GM12865 (cell line): ENCODE data around the gene TLR8.

Experiments used
- DNase-seq: peaks from one replicate; pipeline ENCODE4 v3.0.0; 2010; ENCODE audit warnings: low read depth
- H3K4me3 ChIP-seq: 2 replicates; pipeline ENCODE4 v1.5.1; 2011; ENCODE audit warnings: mild to moderate bottlenecking, low read depth, low read length, control low read depth
- TF ChIP-seq, protein P1 (sequence below): IDR thresholded peaks from 2 replicates; pipeline ENCODE4 v1.5.1; 2011; ENCODE audit warnings: low read length, control low read depth, low read depth, inconsistent platforms; ENCODE audit not compliant: insufficient read depth; ENCODE audit errors: missing control alignments

The TLR8 gene

DNA sequence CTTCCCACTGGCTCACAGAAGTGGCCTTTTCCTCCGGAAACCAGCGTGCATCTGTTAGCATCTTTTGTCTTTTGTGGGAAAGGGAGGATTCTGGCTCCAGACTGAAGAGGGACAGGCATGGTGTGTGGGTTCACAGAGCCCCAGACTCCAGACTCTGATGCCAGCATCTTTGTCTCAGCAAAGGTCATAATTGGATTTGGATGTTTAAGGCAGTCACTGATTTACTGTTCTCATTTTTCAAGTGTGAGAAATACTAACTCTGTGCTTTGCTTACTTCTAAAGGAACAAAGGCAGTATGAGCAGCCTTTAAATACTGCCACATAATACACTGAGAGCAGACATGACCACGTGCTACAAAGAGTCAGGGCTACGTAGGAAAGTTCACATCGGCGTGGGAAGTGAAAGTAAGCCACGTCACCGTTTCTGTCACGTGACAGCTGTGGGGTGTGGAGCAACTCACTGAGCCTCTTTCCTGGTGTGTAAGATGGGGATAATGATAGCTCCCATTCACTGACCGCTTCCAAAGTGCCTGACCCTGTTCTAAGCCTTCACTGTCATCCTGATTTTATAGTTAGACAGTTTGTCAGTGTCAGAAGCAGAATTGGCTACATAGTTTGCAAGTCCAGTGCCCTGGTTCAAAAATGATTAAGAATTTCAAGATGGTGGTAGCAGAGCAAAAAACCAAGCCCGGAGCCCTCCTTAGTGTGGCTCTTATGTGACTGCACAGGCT is 43.7 kb downstream of the TLR8 start:
- H3K4me3 ChIP-seq = peak overlapping the region; percentile 50
- peak; percentile 95 for DNase-seq
- TF ChIP-seq, protein P1, sequence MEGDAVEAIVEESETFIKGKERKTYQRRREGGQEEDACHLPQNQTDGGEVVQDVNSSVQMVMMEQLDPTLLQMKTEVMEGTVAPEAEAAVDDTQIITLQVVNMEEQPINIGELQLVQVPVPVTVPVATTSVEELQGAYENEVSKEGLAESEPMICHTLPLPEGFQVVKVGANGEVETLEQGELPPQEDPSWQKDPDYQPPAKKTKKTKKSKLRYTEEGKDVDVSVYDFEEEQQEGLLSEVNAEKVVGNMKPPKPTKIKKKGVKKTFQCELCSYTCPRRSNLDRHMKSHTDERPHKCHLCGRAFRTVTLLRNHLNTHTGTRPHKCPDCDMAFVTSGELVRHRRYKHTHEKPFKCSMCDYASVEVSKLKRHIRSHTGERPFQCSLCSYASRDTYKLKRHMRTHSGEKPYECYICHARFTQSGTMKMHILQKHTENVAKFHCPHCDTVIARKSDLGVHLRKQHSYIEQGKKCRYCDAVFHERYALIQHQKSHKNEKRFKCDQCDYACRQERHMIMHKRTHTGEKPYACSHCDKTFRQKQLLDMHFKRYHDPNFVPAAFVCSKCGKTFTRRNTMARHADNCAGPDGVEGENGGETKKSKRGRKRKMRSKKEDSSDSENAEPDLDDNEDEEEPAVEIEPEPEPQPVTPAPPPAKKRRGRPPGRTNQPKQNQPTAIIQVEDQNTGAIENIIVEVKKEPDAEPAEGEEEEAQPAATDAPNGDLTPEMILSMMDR = no peak

DNA sequence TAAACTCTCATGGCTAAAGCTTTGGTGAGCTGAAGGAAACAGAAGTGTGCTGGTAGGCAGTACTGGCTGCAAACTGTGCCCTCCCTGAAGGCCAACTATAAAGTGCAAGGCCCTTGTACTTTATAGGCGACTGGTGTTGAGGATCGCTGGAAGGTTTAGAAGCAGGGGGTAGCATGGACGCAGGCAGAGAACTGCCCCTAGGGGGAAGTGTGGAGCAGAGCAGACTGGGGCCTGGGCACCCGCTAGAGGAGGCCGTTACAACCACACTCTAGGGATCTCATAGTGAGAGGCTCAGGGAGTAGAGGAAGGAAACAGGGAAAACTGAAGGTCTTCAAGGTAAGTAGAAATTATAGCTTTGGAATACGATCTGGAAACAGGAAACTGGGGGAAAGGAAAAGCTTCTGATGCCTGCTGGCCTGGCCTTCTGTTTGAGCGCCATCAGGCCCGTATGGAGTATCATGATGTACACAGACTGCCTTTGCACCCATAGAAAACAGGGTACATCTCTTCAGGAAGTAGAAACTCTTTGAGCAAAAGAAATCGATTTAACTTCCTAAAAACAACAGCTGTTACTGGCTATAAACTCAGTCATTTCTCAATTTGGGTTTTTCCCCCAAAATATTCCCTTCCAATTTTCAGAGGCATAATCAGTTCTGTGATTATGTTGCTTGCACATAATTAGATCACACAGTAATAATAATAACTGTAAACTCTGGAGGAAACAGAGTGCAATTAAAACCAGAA is 44.6 kb downstream of the TLR8 start:
- TF ChIP-seq, protein P1 = peak; percentile 90
- DNase-seq = peak; percentile 90
- H3K4me3 ChIP-seq = peak overlapping the region; percentile 50

DNA sequence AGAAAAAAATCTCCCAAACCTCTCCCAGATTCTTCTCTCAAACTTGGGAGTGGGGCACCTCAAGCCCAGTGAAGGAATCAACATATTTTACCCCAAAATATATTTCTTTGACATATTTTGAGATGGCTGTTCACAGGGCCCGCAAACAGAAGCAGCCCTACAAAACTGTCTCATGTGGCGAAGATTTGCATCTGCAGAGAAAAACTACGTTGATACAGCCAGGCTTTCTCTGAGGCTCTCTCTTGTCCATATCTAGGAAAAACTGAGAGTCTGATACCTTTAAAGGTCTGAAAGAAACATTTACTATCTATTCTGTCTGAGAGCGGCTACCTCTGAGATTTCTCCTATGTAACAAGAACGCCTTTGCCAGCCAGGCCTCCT is 45.2 kb downstream of the TLR8 start:
- peak overlapping the region; percentile 50 for H3K4me3 ChIP-seq
- TF ChIP-seq, protein P1 = no peak
- peak; percentile 54 for DNase-seq

DNA sequence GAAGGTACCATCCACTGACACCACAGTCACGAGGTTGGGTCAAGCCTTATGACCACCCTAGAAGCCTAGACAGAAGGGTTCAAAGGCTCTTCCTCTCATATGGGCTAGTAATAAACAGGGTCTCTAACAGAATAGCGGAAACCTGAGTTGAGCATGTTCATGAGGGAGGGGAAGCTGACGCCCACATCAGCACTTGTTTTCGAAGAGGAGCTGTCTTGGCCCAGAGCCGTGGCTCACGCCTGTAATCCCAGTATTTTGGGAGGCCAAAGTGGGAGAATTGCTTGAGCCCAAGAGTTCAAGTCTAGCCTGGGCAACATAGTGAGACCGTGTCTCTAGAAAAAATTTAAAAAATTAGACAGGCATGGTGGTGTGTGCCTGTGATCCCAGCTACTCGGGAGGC is 47.0 kb downstream of the TLR8 start:
- H3K4me3 ChIP-seq = no peak overlapping the region
- TF ChIP-seq, protein P1 = no peak
- DNase-seq = no peak

DNA sequence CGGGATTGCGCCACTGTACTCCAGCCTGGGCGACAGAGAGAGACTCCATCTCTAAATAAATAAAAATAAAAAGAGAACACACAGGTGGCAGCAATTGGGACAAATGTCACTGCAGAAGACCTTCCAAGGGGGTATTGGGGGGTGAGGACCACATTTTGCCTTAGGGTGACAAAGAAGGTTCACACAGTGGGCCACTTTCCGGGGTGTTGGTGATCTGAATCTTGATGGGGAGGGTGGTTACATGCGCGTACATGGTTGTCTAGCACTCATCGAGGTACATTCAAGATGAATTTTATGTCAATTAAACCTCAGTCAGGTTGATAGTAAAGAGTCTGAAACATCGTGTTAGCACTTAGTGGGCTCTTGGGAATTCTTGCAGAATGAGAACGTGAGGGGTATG is 48.0 kb downstream of the TLR8 start:
- DNase-seq = no peak
- TF ChIP-seq, protein P1 = no peak
- peak overlapping the region; percentile 67 for H3K4me3 ChIP-seq

DNA sequence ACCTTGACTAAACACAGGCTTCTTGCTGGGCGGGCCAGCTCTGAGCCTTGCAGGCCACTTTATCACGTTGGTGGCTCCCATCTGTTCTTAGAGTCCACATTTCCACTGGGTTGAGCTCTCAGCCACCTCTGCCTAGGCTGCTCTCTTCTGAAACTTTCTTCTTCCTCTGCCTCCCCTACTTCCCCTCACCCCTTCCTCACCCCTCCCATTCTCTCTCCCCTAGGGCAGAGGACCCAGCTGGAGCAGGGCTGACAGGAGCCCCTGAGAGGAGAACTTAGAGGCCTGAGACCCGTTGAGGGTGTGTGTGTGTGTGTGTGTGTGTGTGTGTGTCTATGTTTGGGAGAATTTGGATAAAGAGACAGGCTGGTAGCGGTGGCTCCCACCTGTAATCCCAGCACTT is 48.6 kb downstream of the TLR8 start:
- H3K4me3 ChIP-seq = peak overlapping the region; percentile 67
- TF ChIP-seq, protein P1 = no peak
- peak; percentile 46 for DNase-seq
